TTC549 (cell line): ENCODE data around the gene ITSN1.
A peak's percentile ranks its signal among the peaks of the same experiment; 100 is the strongest.
"Not testable (repeated sequence)": the region's sequence is repeated elsewhere in the genome, so short reads cannot be mapped to it uniquely, and the experiment has no call there.

Source experiments
- FAIRE-seq: peaks from 2 replicates; lab custom pipeline; 2012; peaks lifted over from hg19 to GRCh38; lab: Jason Lieb, UNC

Gene ITSN1

GRCh38 chr21:33896691-33897090 is 254.4 kb downstream of the ITSN1 start:
- FAIRE-seq = no peak

DNA sequence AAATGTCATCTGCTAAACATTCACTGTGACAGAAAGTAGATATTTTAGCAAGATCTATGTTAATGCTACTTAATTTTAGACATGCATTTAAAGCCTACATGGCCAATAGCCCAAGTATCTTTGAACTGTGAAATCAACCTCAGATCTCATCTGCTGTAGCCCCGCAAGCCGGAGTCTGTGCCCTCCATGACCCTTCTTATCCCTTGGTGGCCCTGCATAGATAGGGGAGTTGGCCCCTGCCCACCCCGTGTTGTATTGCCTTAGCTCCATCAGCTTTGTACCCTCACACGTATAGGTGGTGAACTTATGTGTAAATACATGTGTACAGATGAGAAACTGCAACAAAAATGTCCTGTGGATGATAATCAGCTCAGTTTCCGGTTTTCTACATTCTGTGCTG is 254.8 kb downstream of the ITSN1 start:
- no peak for FAIRE-seq

DNA sequence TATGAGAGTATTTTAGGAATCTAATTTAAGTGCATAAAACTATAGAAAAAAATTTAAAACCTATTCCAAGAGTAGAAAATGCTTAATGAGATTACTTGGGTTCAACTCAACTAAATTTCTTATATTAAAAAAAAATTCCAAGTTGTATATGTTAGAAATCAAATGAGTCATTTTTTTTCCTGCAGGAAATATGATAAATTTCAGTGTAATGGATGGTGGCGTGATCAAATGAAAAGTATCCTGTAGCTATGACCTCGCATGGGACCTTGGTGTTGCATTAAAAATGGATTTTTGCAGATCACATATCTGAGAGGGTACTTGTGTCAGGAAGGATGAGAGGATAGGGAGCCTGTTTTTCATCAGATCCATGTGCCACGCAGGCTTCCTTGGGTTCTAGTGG is 255.4 kb downstream of the ITSN1 start:
- FAIRE-seq = no peak

DNA sequence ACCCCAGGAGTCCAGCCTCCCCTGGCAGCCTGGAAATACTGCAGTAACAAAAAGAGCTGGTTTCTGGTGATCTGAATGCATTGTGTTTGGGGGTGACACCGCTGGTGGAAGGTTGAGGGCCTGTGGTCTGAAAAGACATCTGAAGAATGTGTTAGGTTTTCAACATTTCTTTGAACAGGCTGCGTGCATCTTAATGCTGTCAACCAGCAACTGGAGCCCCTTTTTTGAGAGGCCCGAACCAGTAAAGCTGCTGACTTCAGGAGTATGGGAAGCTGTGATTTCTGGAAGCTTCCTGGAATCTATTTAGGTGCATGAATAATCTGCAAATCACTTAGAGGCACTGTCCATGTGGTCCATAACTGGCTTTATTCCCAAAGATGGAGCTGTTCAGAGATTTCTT is 256.3 kb downstream of the ITSN1 start:
- no peak for FAIRE-seq

DNA sequence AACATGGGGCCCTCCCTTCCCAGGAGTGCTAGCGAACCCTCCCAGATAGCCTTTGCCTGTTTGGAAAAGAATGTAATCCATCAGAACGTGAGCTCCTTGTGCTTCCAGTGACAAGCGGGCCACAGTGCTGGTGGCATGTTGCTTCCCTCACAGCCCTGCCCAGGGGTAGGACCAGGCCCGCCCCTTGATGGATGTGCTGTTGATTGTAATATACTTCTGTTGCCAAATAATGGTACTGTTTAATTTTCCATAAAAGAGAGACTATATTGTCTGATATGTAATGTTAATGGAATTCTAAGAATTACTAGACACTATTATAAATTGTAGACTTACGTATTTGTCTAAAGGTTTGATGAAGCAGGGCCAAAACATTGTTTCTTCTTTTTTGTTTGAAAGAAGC is 256.9 kb downstream of the ITSN1 start:
- FAIRE-seq = no peak

GRCh38 chr21:33901412-33902288 is 259.3 kb downstream of the ITSN1 start:
- peak; percentile 23 for FAIRE-seq

DNA sequence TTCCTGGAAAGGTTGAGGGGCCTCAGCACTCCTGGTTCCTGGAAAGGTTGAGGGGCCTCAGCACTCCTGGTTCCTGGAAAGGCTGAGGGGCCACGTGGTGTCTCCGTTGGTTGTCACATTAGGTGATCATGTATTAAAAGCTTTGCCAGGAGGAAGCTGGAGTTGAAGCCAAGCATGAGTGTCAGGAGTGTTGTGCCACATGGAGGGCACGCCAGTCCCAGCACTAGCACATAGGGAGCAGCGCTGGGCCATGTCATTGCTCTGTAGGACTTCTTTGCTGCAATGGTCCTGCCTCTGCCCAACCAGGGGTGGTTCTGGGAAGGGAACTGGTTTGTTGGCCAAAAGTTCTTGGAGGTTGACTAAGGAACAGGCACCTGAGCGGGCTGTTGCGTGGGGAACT is 260.0 kb downstream of the ITSN1 start:
- FAIRE-seq = no peak

DNA sequence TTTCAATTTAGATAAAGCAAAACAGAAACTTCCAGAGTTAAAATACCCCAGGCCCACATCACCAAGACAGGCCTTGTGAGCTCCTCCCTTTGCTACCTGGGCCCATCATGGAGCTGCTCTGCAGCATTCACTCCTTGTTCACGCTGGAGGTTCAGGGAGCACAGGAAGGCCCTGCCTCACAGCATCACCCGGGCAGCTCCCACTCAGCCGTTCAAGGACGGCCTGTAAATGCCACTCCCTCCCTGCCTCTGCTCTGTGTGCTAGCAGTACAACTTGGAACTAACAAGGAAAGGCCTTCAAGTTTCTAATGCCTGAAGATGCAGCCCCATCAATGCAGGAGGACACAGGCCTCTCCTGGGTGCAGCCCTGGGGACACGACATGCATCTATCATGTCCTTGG is 261.7 kb downstream of the ITSN1 start:
- FAIRE-seq = no peak

DNA sequence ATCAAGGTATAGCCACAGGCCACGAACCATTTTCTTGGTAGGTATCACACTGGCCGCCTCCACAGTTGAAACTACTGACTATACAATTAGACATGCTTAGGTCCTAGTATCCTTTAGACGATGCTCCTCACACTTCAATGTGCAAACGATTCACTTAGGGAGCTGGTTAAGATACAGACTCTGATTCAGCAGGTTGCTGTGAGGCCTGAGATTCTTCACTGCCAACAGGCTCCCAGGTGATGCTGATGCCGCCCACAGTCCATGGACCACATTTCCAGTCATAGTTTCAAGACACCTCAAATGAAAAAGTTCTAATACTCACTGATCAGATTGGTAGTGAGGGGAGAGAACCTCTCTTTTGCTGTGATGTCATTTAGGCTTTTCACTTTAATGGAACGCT is 266.5 kb downstream of the ITSN1 start:
- no peak for FAIRE-seq

GRCh38 chr21:33909756-33910155 is 267.5 kb downstream of the ITSN1 start:
- no peak for FAIRE-seq

GRCh38 chr21:33914188-33914587 is 271.9 kb downstream of the ITSN1 start:
- FAIRE-seq = no peak

DNA sequence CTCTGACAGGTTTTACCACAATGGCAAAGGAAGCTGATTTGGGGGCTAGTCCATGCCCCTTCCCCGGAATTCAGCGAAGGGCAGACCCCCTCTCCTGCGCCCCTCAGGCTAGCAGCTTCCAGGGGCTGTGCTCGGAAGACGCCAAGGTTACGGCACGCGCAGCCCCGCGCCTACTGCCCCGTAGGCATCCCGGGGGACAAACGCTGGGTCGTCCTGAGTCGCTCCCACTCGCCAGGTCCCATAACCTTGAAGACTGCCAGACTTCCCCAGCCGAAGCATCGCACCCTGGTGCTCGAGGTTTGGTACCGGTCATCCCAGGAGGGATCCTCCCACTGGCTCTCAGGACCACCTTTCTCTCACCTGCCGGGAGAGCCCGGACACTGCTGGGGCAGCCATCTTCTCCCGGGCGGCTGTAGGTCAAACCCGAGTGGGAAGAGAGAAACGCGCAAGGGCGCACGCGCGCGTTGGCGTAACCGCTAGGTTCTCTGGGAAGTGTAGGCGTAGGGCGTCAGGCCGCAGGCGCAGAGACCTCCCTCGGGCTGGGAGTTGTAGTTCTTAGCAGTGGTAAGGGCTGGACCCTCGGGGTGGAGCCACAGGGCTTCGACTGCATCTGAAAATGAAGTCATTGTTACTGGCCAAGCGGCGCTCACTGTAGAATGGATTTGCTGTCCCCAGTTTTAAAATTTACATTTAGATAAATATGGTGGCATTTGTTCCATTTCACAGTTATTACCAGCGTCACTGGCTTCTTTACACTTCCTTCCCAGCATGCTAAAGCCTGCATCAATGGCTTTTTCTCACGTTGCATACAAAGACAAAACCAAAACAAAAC is 273.3 kb downstream of the ITSN1 start, which contains the start of gene ATP5PO:
ATP5PO (minus strand) TSS at position 437 of the 832 bp plus-strand sequence; CDS start at position 396, 41 bp downstream.
- FAIRE-seq = peak; percentile 84

DNA sequence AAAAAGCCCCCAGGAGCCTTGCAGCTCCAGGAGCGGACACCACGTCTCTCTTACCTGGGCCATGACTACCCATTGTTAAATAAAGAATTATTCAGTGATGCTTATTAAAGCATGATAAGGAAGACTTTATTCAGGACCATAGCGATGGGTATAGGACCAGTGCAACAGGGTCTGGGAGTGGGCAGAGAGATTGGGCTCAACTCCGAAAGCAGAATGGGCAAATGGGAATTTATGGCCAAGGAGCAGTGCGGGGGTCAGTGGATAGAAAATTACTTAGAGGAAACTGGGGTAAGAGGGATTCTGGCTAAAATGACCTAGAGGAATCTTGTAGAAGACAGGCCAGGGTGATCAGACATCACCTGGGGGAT is 273.9 kb downstream of the ITSN1 start:
- no peak for FAIRE-seq

GRCh38 chr21:33917421-33917820 is 275.1 kb downstream of the ITSN1 start:
- FAIRE-seq = no peak

DNA sequence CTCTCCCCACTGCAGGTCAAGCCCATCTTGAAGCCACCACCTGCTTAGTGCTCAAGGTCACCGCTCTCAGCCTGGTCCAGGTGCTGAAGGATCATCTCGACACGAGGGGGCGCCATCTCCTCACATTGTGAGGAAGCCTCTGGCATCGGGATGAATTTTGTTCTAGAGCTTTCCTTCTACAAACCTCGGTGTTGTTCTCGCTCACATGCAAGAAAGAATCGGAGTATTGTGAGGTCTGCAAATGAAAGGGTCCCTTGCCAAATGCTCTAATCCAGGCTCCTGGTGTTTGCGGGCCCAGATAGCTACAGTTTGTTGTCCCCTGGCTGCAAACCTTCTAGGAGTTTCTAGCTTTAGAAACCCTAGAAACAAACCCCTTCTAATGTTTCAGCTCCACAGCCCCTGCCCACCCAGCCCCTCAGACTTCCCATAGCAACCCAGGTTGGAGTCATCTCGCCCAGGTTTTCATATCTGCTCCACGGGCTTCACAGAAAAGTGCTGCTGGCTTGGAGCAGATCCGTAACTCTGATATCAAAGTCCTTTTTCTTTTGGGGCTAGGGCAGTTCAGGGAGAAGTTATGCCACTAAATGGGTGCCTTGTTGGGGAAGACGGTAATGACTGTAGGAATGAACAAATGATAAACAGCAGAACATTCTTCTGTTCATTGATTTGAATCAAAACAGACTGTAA is 281.9 kb downstream of the ITSN1 start:
- FAIRE-seq = no peak

- FAIRE-seq = no peak
These were observed 282.4 kb downstream of the ITSN1 start for GRCh38 chr21:33924766-33925100.

GRCh38 chr21:33926248-33926647 is 283.9 kb downstream of the ITSN1 start:
- not testable (repeated sequence) for FAIRE-seq

DNA sequence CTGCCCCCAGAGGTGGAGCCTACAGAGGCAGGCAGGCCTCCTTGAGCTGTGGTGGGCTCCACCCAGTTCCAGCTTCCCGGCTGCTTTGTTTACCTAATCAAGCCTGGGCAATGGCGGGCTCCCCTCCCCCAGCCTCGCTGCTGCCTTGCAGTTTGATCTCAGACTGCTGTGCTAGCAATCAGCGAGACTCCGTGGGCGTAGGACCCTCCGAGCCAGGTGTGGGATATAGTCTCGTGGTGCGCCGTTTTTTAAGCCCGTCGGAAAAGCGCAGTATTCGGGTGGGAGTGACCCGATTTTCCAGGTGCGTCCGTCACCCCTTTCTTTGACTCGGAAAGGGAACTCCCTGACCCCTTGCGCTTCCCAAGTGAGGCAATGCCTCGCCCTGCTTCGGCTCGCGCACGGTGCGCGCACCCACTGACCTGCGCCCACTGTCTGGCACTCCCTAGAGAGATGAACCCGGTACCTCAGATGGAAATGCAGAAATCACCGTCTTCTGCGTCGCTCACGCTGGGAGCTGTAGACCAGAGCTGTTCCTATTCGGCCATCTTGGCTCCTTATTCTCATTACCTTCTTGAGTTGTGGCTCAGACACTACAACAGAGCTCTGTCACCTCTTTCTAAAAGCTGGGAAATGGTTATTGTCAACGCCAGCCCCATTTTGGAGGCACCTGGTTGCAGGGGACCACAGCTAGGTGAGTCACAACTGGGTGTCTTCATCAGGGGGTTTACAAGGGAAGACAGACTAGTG is 288.9 kb downstream of the ITSN1 start:
- not testable (repeated sequence) for FAIRE-seq

- FAIRE-seq = no peak
These were observed 289.6 kb downstream of the ITSN1 start for GRCh38 chr21:33931799-33932390.

DNA sequence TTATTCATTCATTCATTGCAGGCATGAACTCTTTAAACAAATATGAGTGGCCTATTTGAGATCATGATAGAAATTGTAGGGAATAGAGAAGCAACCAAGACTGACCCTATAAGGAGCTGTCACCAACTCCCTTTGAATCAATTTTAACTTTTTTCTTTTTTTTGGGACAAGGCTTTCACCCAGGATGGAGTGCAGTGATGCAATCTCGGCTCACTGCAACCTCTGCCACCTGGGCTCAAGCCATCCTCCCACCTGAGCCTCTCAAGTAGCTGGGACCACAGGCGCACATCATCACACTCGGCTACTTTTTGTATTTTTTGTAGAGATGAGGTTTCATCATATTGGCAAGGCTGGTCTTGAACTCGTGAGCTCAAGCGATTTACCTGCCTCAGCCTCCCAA is 290.4 kb downstream of the ITSN1 start:
- FAIRE-seq = no peak

GRCh38 chr21:33936301-33937038 is 294.2 kb downstream of the ITSN1 start:
- no peak for FAIRE-seq
